HepG2 (cell line): Measurements from ENCODE around the gene TMX1. TPM values are rescaled to one million over a fixed set of nuclear protein-coding genes. Genes with fewer than 3 reads are reported as not detected.

Experiments used
- ATAC-seq: fragments of 200-7000 bp; cut with Tn5 transposase; 3 replicates; pipeline ENCODE4 v1.9.1; 2020; ENCODE audit warnings: mild to moderate bottlenecking, moderate library complexity
- BruUV-seq: library from RNA; stranded (reverse); fragments of 400-500 nt; replicated peaks from 2 replicates; lab custom pipeline; 2021; lab: Mats Ljungman, UMichigan
- CTCF ChIA-PET: fragments of 300-600 bp; formaldehyde crosslinking; extraction: SDS; loops from one replicate; lab custom pipeline; 2021; ENCODE audit warnings: low total read pairs, inconsistent platforms, low intra/inter-chr PET ratio; lab: Yijun Ruan, JAX
- POLR2A ChIA-PET: fragments of 350-600 bp; sonication (Branson Sonifier 250); formaldehyde crosslinking; loops from one replicate; lab custom pipeline; 2020; ENCODE audit warnings: antibody characterized with exemption, inconsistent platforms; lab: Yijun Ruan, JAX
- DNase-seq: peaks from one replicate; pipeline ENCODE4 v3.0.0-alpha.2; 2015; ENCODE audit warnings: low spot score
- FAIRE-seq: peaks from 3 replicates; lab custom pipeline; 2011; peaks lifted over from hg19 to GRCh38; lab: Jason Lieb, UNC
- H2AFZ ChIP-seq: one replicate; pipeline ENCODE4 v1.6.1; 2011; ENCODE audit warnings: low read length, inconsistent platforms
- H3K27ac ChIP-seq: fragments of 300-600 bp; 3 replicates; pipeline ENCODE4 v1.8.0; 2011; ENCODE audit warnings: mixed run types, mild to moderate bottlenecking, mixed read lengths, low read length, inconsistent platforms; ENCODE audit not compliant: insufficient read depth; ENCODE audit errors: extremely low read length
- H3K27me3 ChIP-seq, 2 experiments: fragments of 200-600 bp in 1 of 2; 2 replicates in 1 of 2; 3 replicates in 1 of 2; pipeline versions ENCODE4 v1.6.0 to v1.8.0; 2011; ENCODE audit warnings: low read length in 2 of 2, mild to moderate bottlenecking in 2 of 2, moderate library complexity in 2 of 2, inconsistent platforms in 1 of 2; ENCODE audit not compliant: insufficient read depth in 2 of 2, control insufficient read depth in 1 of 2
- H3K36me3 ChIP-seq, 2 experiments: fragments of 200-600 bp in 1 of 2; replicated peaks in 1 of 2; 2 replicates in 1 of 2; 3 replicates in 1 of 2; pipeline versions ENCODE4 v1.5.1 to v1.8.0; 2011; ENCODE audit warnings: low read length in 2 of 2, inconsistent platforms in 1 of 2; ENCODE audit not compliant: insufficient read depth in 2 of 2, control insufficient read depth in 1 of 2
- H3K4me1 ChIP-seq: 2 replicates; pipeline ENCODE4 v1.5.1; 2012; ENCODE audit warnings: low read length, inconsistent platforms; ENCODE audit not compliant: insufficient read depth
- H3K4me2 ChIP-seq: 2 replicates; pipeline ENCODE4 v1.6.0; 2011; ENCODE audit warnings: low read depth, low read length, inconsistent platforms
- H3K4me3 ChIP-seq, 3 experiments: fragments of 200-600 bp in 1 of 3; sonication (generic), shearing (Covaris generic) in 1 of 3; replicated peaks in 1 of 3; 2 replicates each; pipeline ENCODE4 v1.5.1; 2011 to 2016; ENCODE audit warnings: low read length in 3 of 3, inconsistent platforms in 2 of 3, low read depth in 2 of 3, mild to moderate bottlenecking in 2 of 3, control low read depth in 1 of 3, mixed read lengths in 1 of 3; ENCODE audit not compliant: insufficient read depth in 1 of 3
- H3K79me2 ChIP-seq: one replicate; pipeline ENCODE4 v1.6.1; 2011; ENCODE audit warnings: low read length, inconsistent platforms; ENCODE audit not compliant: insufficient read depth
- H3K9ac ChIP-seq: 2 replicates; pipeline ENCODE4 v1.6.0; 2011; ENCODE audit warnings: mild to moderate bottlenecking, low read depth, low read length, inconsistent platforms; ENCODE audit not compliant: insufficient read depth
- H3K9me3 ChIP-seq: 2 replicates; pipeline ENCODE4 v1.5.1; 2012; ENCODE audit warnings: mild to moderate bottlenecking, low read length
- H4K20me1 ChIP-seq: 2 replicates; pipeline ENCODE4 v1.6.0; 2011; ENCODE audit warnings: inconsistent platforms, mild to moderate bottlenecking, low read length, moderate library complexity; ENCODE audit not compliant: insufficient read depth
- FOXK1 ChIP-seq: sonication (generic); formaldehyde crosslinking; IDR thresholded peaks from 2 replicates; pipeline ENCODE4 v1.4.0; 2020; ENCODE audit warnings: low read depth, missing genetic modification reagents, borderline replicate concordance
- ZBTB1 ChIP-seq: sonication (generic); formaldehyde crosslinking; IDR thresholded peaks from 2 replicates; pipeline ENCODE4 v1.4.0; 2020; ENCODE audit warnings: missing genetic modification reagents, borderline replicate concordance
- ZBTB38 ChIP-seq: sonication (generic); formaldehyde crosslinking; IDR thresholded peaks from 2 replicates; pipeline ENCODE4 v1.5.1; 2020; ENCODE audit warnings: mild to moderate bottlenecking, missing genetic modification reagents
- ZFAT ChIP-seq: sonication (generic); formaldehyde crosslinking; conservative IDR thresholded peaks from 2 replicates; pipeline ENCODE4 v1.8.1; 2023; ENCODE audit warnings: missing genetic modification reagents, inconsistent platforms
- ZNF460 ChIP-seq: sonication (generic); formaldehyde crosslinking; IDR thresholded peaks from 2 replicates; pipeline ENCODE4 v1.5.1; 2020; ENCODE audit warnings: missing genetic modification reagents, mild to moderate bottlenecking, borderline replicate concordance
- ZNF558 ChIP-seq: sonication (generic); formaldehyde crosslinking; IDR thresholded peaks from 2 replicates; pipeline ENCODE4 v1.9.0; 2022; ENCODE audit warnings: mild to moderate bottlenecking, missing genetic modification reagents, borderline replicate concordance
- ZNF644 ChIP-seq: IDR thresholded peaks from 2 replicates; pipeline ENCODE4 v1.6.1; 2016; ENCODE audit warnings: low read depth
- ZNF704 ChIP-seq: sonication (generic); formaldehyde crosslinking; IDR thresholded peaks from 2 replicates; pipeline ENCODE4 v1.8.1; 2023; ENCODE audit warnings: mild to moderate bottlenecking, inconsistent platforms, moderate library complexity, missing genetic modification reagents, borderline replicate concordance
- WGBS: methylation state at CpG from one replicate; pipeline ENCODE4 v1.1.6; 2017; ENCODE audit warnings: low lambda C conversion rate; 5-methylcytosine and 5-hydroxymethylcytosine counted together
- in situ Hi-C: cut with HindIII; loops from 2 replicates; pipeline ENCODE4 v1.10.0; 2017; ENCODE audit warnings: low pct_unique_long_range_greater_than_20kb; ENCODE audit not compliant: extremely low pct_ligation_motif_present
- intact Hi-C: fragments of 100-400 bp; cut with micrococcal nuclease; formaldehyde crosslinking; loops from one replicate; pipeline ENCODE4 v1.10.0; 2022; ENCODE audit not compliant: unreplicated experiment
- polyA plus RNA-seq, 8 experiments: library from polyadenylated mRNA; depleted of rRNA in 3 of 8; stranded (reverse) in 7 of 8; unstranded in 1 of 8; fragments of >200 nt; fragmentation: Illumina TruSeq in 4 of 8; extraction: Trizol in 4 of 8; gene quantifications; 2 replicates each; pipeline versions ENCODE4 v1.2.1 to v1.2.3, GENCODE V29; 2011 to 2016; ENCODE audit warnings: low read depth in 4 of 8, missing spikeins in 1 of 8, mixed read lengths in 1 of 8; ENCODE audit not compliant: insufficient read depth in 1 of 8
- total RNA-seq, 5 experiments: library from RNA; depleted of rRNA; stranded (reverse); fragments of >200 nt; fragmentation: Illumina TruSeq; extraction: Trizol; gene quantifications; 2 replicates each; pipeline ENCODE4 v1.2.3, GENCODE V29; 2016; ENCODE audit warnings: low read depth in 1 of 5
- TF ChIP-seq, protein P1 (sequence below): sonication (generic); formaldehyde crosslinking; IDR thresholded peaks from 2 replicates; pipeline ENCODE4 v1.5.0; 2020; ENCODE audit warnings: mild to moderate bottlenecking, missing genetic modification reagents

TMX1 gene
- total and polyA plus RNA-seq, 2 of the 13 experiments (the other 11 are each of a cell fraction or from before 2014, with no cell fraction given): 23.0 to 56.8 TPM

- TF ChIP-seq ZNF704 (no peak), ZFAT (CRISPR knock-in tag) (no peak), FOXK1 (CRISPR knock-in tag) (no peak)
- TF ChIP-seq, protein P1, sequence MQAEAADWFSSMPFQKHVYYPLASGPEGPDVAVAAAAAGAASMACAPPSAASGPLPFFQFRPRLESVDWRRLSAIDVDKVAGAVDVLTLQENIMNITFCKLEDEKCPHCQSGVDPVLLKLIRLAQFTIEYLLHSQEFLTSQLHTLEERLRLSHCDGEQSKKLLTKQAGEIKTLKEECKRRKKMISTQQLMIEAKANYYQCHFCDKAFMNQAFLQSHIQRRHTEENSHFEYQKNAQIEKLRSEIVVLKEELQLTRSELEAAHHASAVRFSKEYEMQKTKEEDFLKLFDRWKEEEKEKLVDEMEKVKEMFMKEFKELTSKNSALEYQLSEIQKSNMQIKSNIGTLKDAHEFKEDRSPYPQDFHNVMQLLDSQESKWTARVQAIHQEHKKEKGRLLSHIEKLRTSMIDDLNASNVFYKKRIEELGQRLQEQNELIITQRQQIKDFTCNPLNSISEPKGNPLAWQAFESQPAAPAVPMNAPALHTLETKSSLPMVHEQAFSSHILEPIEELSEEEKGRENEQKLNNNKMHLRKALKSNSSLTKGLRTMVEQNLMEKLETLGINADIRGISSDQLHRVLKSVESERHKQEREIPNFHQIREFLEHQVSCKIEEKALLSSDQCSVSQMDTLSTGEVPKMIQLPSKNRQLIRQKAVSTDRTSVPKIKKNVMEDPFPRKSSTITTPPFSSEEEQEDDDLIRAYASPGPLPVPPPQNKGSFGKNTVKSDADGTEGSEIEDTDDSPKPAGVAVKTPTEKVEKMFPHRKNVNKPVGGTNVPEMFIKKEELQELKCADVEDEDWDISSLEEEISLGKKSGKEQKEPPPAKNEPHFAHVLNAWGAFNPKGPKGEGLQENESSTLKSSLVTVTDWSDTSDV (CRISPR knock-in tag): no peak
These were observed 37.8 kb downstream of the TMX1 start (continued) for GRCh38 chr14:51277753-51278415.

- Histone ChIP-seq H3K4me2 (no peak overlapping the region), H3K79me2 (no peaks in the 10 kb centered on the region), H3K27ac (no peak overlapping the region), H3K9me3 (no peaks in the 10 kb centered on the region), H3K4me3 (no peak overlapping the region), H3K27me3 (no peaks in the 10 kb centered on the region), H3K4me1 (no peaks in the 10 kb centered on the region), H2AFZ (no peak overlapping the region), H4K20me1 (no peaks in the 10 kb centered on the region), H3K36me3 (no peaks in the 10 kb centered on the region), H3K9ac (no peak overlapping the region)
- ChIA-PET POLR2A (no interaction called here), CTCF (interaction anchor here (2.0 to 2.8 kb wide), 2 partner anchors 494 to 498 kb away, joined by 15 to 25 read pairs; no protein-coding TSS in a partner anchor)
- DNase-seq (no peak), ATAC-seq (no peak), FAIRE-seq (no peak)
- WGBS: 59% methylated on average over 2 of the region's 2 CpGs
- intact Hi-C loops (loop anchor here (2.0 to 5.0 kb wide), 2 partner anchors 370 to 696 kb away; partner anchors contain the start of gene FRMD6), in situ Hi-C loops (loop anchor here (10.0 kb wide), 1 partner anchor 492 kb away; no protein-coding TSS in a partner anchor)
- BruUV-seq: no TSS peak
- TF ChIP-seq ZBTB38 (CRISPR knock-in tag): no peak
- no peak for TF ChIP-seq ZNF644 (CRISPR knock-in tag)
- TF ChIP-seq ZNF460 (CRISPR knock-in tag): no peak
- TF ChIP-seq ZNF558: no peak
- no peak for TF ChIP-seq ZBTB1 (CRISPR knock-in tag)
These were observed 42.5 kb downstream of the TMX1 start for GRCh38 chr14:51282517-51282916.
